Testis (tissue), 3 donors: ENCODE data around the gene RCBTB1. TPM values are rescaled to one million over a fixed set of nuclear protein-coding genes. Genes with fewer than 3 reads are reported as not detected.

Experiments used
- DNase-seq: peaks from one replicate; pipeline ENCODE4 v3.0.0-alpha.2; 2019
- H3K27ac ChIP-seq, 2 donors: fragments of 200-600 bp; sonication (generic); one replicate each; pipeline ENCODE4 v1.5.1; 2019
- H3K27me3 ChIP-seq: fragments of 200-600 bp; sonication (generic); one replicate; pipeline ENCODE4 v1.5.1; 2019
- H3K36me3 ChIP-seq: fragments of 200-600 bp; sonication (generic); one replicate; pipeline ENCODE4 v1.5.1; 2017; ENCODE audit warnings: low read depth; ENCODE audit errors: missing control alignments
- H3K4me1 ChIP-seq: fragments of 200-600 bp; sonication (generic); one replicate; pipeline ENCODE4 v1.5.1; 2019
- H3K4me3 ChIP-seq, 2 donors: fragments of 200-600 bp; sonication (generic); one replicate each; pipeline ENCODE4 v1.5.1; 2017 to 2019
- H3K9me3 ChIP-seq: fragments of 200-600 bp; sonication (generic); one replicate; pipeline ENCODE4 v1.5.1; 2017
- CTCF ChIP-seq, 3 experiments: fragments of 450-650 bp in 2 of 3; fragments of 200-600 bp in 1 of 3; sonication (generic) in 1 of 3; IDR thresholded peaks; one replicate each; pipeline ENCODE4 v1.5.1; 2016 to 2019; ENCODE audit warnings: antibody characterized with exemption in 3 of 3, mild to moderate bottlenecking in 2 of 3, moderate library complexity in 1 of 3
- POLR2A ChIP-seq: fragments of 450-650 bp; IDR thresholded peaks from one replicate; pipeline ENCODE4 v1.6.1; 2017; ENCODE audit warnings: antibody characterized with exemption, mild to moderate bottlenecking, moderate library complexity
- WGBS, 2 donors: methylation state at CpG; one replicate each; pipeline ENCODE4 v1.1.5; 2018; 5-methylcytosine and 5-hydroxymethylcytosine counted together
- intact Hi-C: fragments of 100-400 bp; cut with DNase I; formaldehyde crosslinking; loops from one replicate; pipeline ENCODE4 v1.15.1; 2023; ENCODE audit warnings: low total_unique reads
- polyA plus RNA-seq: library from polyadenylated mRNA; stranded (reverse); fragments of 350-450 nt; fragmentation: Illumina TruSeq; extraction: RNeasy Lipid Tissue Mini Kit (QIAGEN cat#74804); gene quantifications from one replicate; pipeline ENCODE4 v1.2.3, GENCODE V29; 2014; ENCODE audit warnings: low read depth, low replicate concordance; ENCODE audit not compliant: insufficient read depth
- total RNA-seq, 2 donors: library from RNA; depleted of rRNA; stranded (reverse); fragments of >200 nt; gene quantifications; one replicate each; pipeline ENCODE4 v1.2.3, GENCODE V29; 2016

Gene RCBTB1
- total and polyA plus RNA-seq, 3 donors from 2014 or later = 14.4 to 32.8 (median 20.5) TPM

GRCh38 chr13:49533591-49534269 is 51.6 kb downstream of the RCBTB1 start:
- Histone ChIP-seq H3K27me3 (no peaks in the 10 kb centered on the region), H3K4me1 (no peaks in the 10 kb centered on the region), H3K9me3 (no peaks in the 10 kb centered on the region), H3K36me3 (no peaks in the 10 kb centered on the region), H3K27ac (no peak overlapping the region), H3K4me3 (no peak overlapping the region)
- DNase-seq = no peak
- no peak for TF ChIP-seq CTCF (IDR thresholded peaks at IDR 0.05)
- no peak for TF ChIP-seq POLR2A
- intact Hi-C loops = no loop called here
- WGBS, 2 donors = 70 to 84% methylated on average over 7 of the region's 7 CpGs

- intact Hi-C loops = no loop called here
- no peaks in the 10 kb centered on the region for H3K9me3 ChIP-seq
- no peak overlapping the region for H3K27ac ChIP-seq
- H3K27me3 ChIP-seq = no peaks in the 10 kb centered on the region
- no peaks in the 10 kb centered on the region for H3K4me1 ChIP-seq
- no peak for DNase-seq
- TF ChIP-seq CTCF (IDR thresholded peaks at IDR 0.05) (no peak), POLR2A (no peak)
- no peak overlapping the region for H3K4me3 ChIP-seq
- H3K36me3 ChIP-seq = no peaks in the 10 kb centered on the region
These were observed 52.3 kb downstream of the RCBTB1 start for GRCh38 chr13:49533011-49533410.

- no peak overlapping the region for H3K4me3 ChIP-seq
- TF ChIP-seq POLR2A (no peak), CTCF (IDR thresholded peaks at IDR 0.05) (no peak)
- no peaks in the 10 kb centered on the region for H3K4me1 ChIP-seq
- no peak overlapping the region for H3K27ac ChIP-seq
- WGBS, 2 donors = 90 to 97% methylated on average over 1 of the region's 1 CpG
- no peaks in the 10 kb centered on the region for H3K36me3 ChIP-seq
- intact Hi-C loops = no loop called here
- DNase-seq = no peak
- H3K9me3 ChIP-seq = no peaks in the 10 kb centered on the region
- H3K27me3 ChIP-seq = no peaks in the 10 kb centered on the region
These were observed 52.8 kb downstream of the RCBTB1 start for GRCh38 chr13:49532593-49532992.

- no peaks in the 10 kb centered on the region for H3K27me3 ChIP-seq
- intact Hi-C loops = no loop called here
- H3K9me3 ChIP-seq = no peaks in the 10 kb centered on the region
- no peaks in the 10 kb centered on the region for H3K36me3 ChIP-seq
- TF ChIP-seq CTCF (IDR thresholded peaks at IDR 0.05) = no peak
- no peak for TF ChIP-seq POLR2A
- no peak for DNase-seq
- H3K27ac ChIP-seq = no peak overlapping the region
- 91 to 96% methylated on average over 7 of the region's 7 CpGs for WGBS, 2 donors
- H3K4me3 ChIP-seq = no peak overlapping the region
- H3K4me1 ChIP-seq = no peaks in the 10 kb centered on the region
These were observed 54.9 kb downstream of the RCBTB1 start for GRCh38 chr13:49530457-49530856.

- Histone ChIP-seq H3K4me3 (no peak overlapping the region), H3K4me1 (no peaks in the 10 kb centered on the region), H3K27ac (peak overlapping the region in 1 of 2 donors; percentile 4), H3K9me3 (no peaks in the 10 kb centered on the region), H3K27me3 (no peaks in the 10 kb centered on the region), H3K36me3 (no peaks in the 10 kb centered on the region)
- intact Hi-C loops = no loop called here
- 53 to 61% methylated on average over 1 of the region's 1 CpG for WGBS, 2 donors
- TF ChIP-seq POLR2A = no peak
- no peak for TF ChIP-seq CTCF (IDR thresholded peaks at IDR 0.05)
- no peak for DNase-seq
These were observed 57.2 kb downstream of the RCBTB1 start for GRCh38 chr13:49528161-49528560.
